RPMI8226 (cell line): Measurements from ENCODE around the gene RNF25.
A peak's percentile ranks its signal among the peaks of the same experiment; 100 is the strongest.

ENCODE experiments used
- DNase-seq: peaks from one replicate; pipeline ENCODE4 v3.0.0-alpha.2; 2015

The RNF25 gene

GRCh38 chr2:218622606-218623365 is 49.0 kb downstream of the RNF25 start:
- DNase-seq, result peak; percentile 47

- no peak for DNase-seq
These were observed 50.8 kb downstream of the RNF25 start for GRCh38 chr2:218621007-218621406.

- no peak for DNase-seq
These were observed 53.5 kb downstream of the RNF25 start for GRCh38 chr2:218618102-218618860.

DNA sequence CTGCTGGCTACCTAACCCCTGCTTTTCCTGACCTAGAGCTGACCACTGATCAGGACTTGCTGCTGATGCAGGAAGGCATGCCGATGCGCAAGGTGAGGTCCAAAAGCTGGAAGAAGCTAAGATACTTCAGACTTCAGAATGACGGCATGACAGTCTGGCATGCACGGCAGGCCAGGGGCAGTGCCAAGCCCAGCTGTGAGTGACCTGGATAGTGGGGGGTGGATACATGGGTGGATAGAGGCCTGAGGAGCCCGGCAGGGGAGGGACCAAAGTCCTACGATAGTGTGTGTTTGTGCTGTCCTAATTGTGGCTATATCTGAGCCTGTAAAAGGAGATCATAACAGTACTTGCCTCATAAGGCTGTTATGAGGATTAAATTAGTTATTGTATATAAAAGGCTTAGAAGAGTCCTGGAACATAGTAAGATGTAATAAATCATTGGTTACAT is 55.9 kb downstream of the RNF25 start:
- no peak for DNase-seq
